ENCODE measurements around the gene KLF13.

The KLF13 gene

GRCh38 chr15:31317421-31318327, 9.0 kb upstream of the KLF13 start:
- Histone ChIP-seq H3K9ac (no peak overlapping the region), H3K9me3 (replicated peaks in 1 of 11) (peaks cover 11 to 36% (median 30%) of the 10 kb centered on the region in 11 experiments; a peak in 21 of 22 replicates), H3K27ac (no peak overlapping the region), H4K20me1 (no peaks in the 10 kb centered on the region), H3K4me1 (peaks cover 28 to 45% (median 38%) of the 10 kb centered on the region in 10 experiments), H3K4me2 (peak overlapping the region in 3 of 11 experiments; percentile 41 to 62 (median 59); a peak in 3 of 22 replicates), H3K27me3 (no peaks in the 10 kb centered on the region), H3K36me3 (no peaks in the 10 kb centered on the region), H3K4me3 (no peak overlapping the region)
- TF ChIP-seq Cebpa-rat (IDR thresholded peaks at IDR 0.05), result no peak

- Histone ChIP-seq H3K27me3 (no peaks in the 10 kb centered on the region), H3K9ac (no peak overlapping the region), H3K36me3 (no peaks in the 10 kb centered on the region), H3K4me3 (no peak overlapping the region), H3K9me3 (replicated peaks in 1 of 11) (peaks cover 5 to 30% (median 23%) of the 10 kb centered on the region in 11 experiments; a peak in 21 of 22 replicates), H3K4me1 (peaks cover 30 to 50% (median 44%) of the 10 kb centered on the region in 10 experiments), H3K4me2 (peak overlapping the region in 6 of 11 experiments; percentile 42 to 71 (median 64); a peak in 6 of 22 replicates), H3K27ac (no peak overlapping the region), H4K20me1 (no peaks in the 10 kb centered on the region)
- no peak for TF ChIP-seq Cebpa-rat (IDR thresholded peaks at IDR 0.05)
These were observed 8.2 kb upstream of the KLF13 start for GRCh38 chr15:31318429-31318828.

- H3K9me3 ChIP-seq (replicated peaks in 1 of 11), result peaks cover 0 to 14% (median 10%) of the 10 kb centered on the region in 11 experiments; a peak in 10 of 22 replicates
- TF ChIP-seq Cebpa-rat (IDR thresholded peaks at IDR 0.05), result no peak
- H3K4me1 ChIP-seq, result peaks cover 46 to 66% (median 60%) of the 10 kb centered on the region in 10 experiments
- no peaks in the 10 kb centered on the region for H4K20me1 ChIP-seq
- H3K4me2 ChIP-seq, result peak overlapping the region; percentile 35 to 71 (median 58)
- no peak overlapping the region for H3K4me3 ChIP-seq
- H3K27ac ChIP-seq, result peak overlapping the region in 6 of 11 experiments; percentile 1 to 24 (median 10); a peak in 1 of 22 replicates
- H3K27me3 ChIP-seq, result no peaks in the 10 kb centered on the region
- no peak overlapping the region for H3K9ac ChIP-seq
- H3K36me3 ChIP-seq, result no peaks in the 10 kb centered on the region
These were observed 6.6 kb upstream of the KLF13 start for GRCh38 chr15:31320022-31320421.

- no peaks in the 10 kb centered on the region for H3K27me3 ChIP-seq
- no peak overlapping the region for H3K4me3 ChIP-seq
- peak overlapping the region in 3 of 11 experiments; percentile 6 to 30 (median 13); a peak in 5 of 22 replicates for H3K4me2 ChIP-seq
- H3K9me3 ChIP-seq (replicated peaks in 1 of 11), result peaks cover 0 to 9% (median 5%) of the 10 kb centered on the region in 11 experiments; a peak in 6 of 22 replicates
- H3K27ac ChIP-seq, result no peak overlapping the region
- H3K9ac ChIP-seq, result no peak overlapping the region
- no peak for TF ChIP-seq Cebpa-rat (IDR thresholded peaks at IDR 0.05)
- H3K36me3 ChIP-seq, result no peaks in the 10 kb centered on the region
- H3K4me1 ChIP-seq, result peaks cover 46 to 65% (median 60%) of the 10 kb centered on the region in 10 experiments
- H4K20me1 ChIP-seq, result no peaks in the 10 kb centered on the region
These were observed 5.2 kb upstream of the KLF13 start for GRCh38 chr15:31321418-31321817.

- peaks cover 0 to 1% (median 0%) of the 10 kb centered on the region in 11 experiments; a peak in 7 of 22 replicates for H4K20me1 ChIP-seq
- no peak for TF ChIP-seq Cebpa-rat (IDR thresholded peaks at IDR 0.05)
- no peak overlapping the region for H3K27ac ChIP-seq
- peak overlapping the region in 9 of 11 experiments; percentile 6 to 39 (median 13); a peak in 11 of 22 replicates for H3K4me2 ChIP-seq
- H3K36me3 ChIP-seq, result no peaks in the 10 kb centered on the region
- peaks cover 36 to 58% (median 53%) of the 10 kb centered on the region in 10 experiments for H3K4me1 ChIP-seq
- no peak overlapping the region for H3K9ac ChIP-seq
- H3K4me3 ChIP-seq, result no peak overlapping the region
- no peaks in the 10 kb centered on the region for H3K27me3 ChIP-seq
- H3K9me3 ChIP-seq (replicated peaks in 1 of 11), result peaks cover 0 to 9% (median 5%) of the 10 kb centered on the region in 11 experiments; a peak in 6 of 22 replicates
These were observed 4.1 kb upstream of the KLF13 start for GRCh38 chr15:31322504-31322903.

- H4K20me1 ChIP-seq, result peaks cover 5 to 12% (median 10%) of the 10 kb centered on the region in 11 experiments; a peak in 20 of 22 replicates
- peak overlapping the region; percentile 88 to 99 (median 97) for H3K4me2 ChIP-seq
- H3K4me3 ChIP-seq, result no peak overlapping the region
- no peak for TF ChIP-seq Cebpa-rat (IDR thresholded peaks at IDR 0.05)
- peak overlapping the region in 3 of 11 experiments; percentile 94 to 96 (median 94); a peak in 5 of 22 replicates for H3K27ac ChIP-seq
- H3K4me1 ChIP-seq, result peaks cover 36 to 57% (median 53%) of the 10 kb centered on the region in 10 experiments
- H3K9ac ChIP-seq, result peak overlapping the region in 2 of 11 experiments; percentile 3 to 14; a peak in 2 of 22 replicates
- H3K36me3 ChIP-seq, result no peaks in the 10 kb centered on the region
- peaks cover 0 to 9% (median 5%) of the 10 kb centered on the region in 11 experiments; a peak in 6 of 22 replicates for H3K9me3 ChIP-seq (replicated peaks in 1 of 11)
- no peaks in the 10 kb centered on the region for H3K27me3 ChIP-seq
These were observed 3.0 kb upstream of the KLF13 start for GRCh38 chr15:31323627-31324026.

- Histone ChIP-seq H3K9me3 (replicated peaks in 1 of 11) (peaks cover 0 to 9% (median 5%) of the 10 kb centered on the region in 11 experiments; a peak in 6 of 22 replicates), H4K20me1 (peaks cover 11 to 18% (median 16%) of the 10 kb centered on the region in 11 experiments), H3K27me3 (no peaks in the 10 kb centered on the region), H3K4me2 (peak overlapping the region; percentile 88 to 99 (median 97)), H3K9ac (peak overlapping the region in 7 of 11 experiments; percentile 3 to 97 (median 95); a peak in 5 of 22 replicates), H3K4me1 (peaks cover 31 to 57% (median 51%) of the 10 kb centered on the region in 10 experiments), H3K36me3 (no peaks in the 10 kb centered on the region), H3K27ac (peak overlapping the region in 6 of 11 experiments; percentile 94 to 97 (median 96); a peak in 8 of 22 replicates), H3K4me3 (peak overlapping the region in 6 of 10 experiments; percentile 93 to 97 (median 94); a peak in 7 of 20 replicates)
- no peak for TF ChIP-seq Cebpa-rat (IDR thresholded peaks at IDR 0.05)
These were observed 2.4 kb upstream of the KLF13 start for GRCh38 chr15:31324186-31324585.

GRCh38 chr15:31324806-31325594, 1.6 kb upstream of the KLF13 start:
- H3K9ac ChIP-seq, result peak overlapping the region; percentile 91 to 99 (median 95)
- H3K4me3 ChIP-seq, result peak overlapping the region; percentile 88 to 97 (median 94)
- H3K4me2 ChIP-seq, result peak overlapping the region; percentile 88 to 99 (median 97)
- H3K27ac ChIP-seq, result peak overlapping the region; percentile 89 to 100 (median 96)
- H4K20me1 ChIP-seq, result peaks cover 19 to 26% (median 24%) of the 10 kb centered on the region in 11 experiments
- no peaks in the 10 kb centered on the region for H3K27me3 ChIP-seq
- peaks cover 0 to 7% (median 5%) of the 10 kb centered on the region in 11 experiments; a peak in 10 of 22 replicates for H3K36me3 ChIP-seq
- peaks cover 0 to 9% (median 5%) of the 10 kb centered on the region in 11 experiments; a peak in 6 of 22 replicates for H3K9me3 ChIP-seq (replicated peaks in 1 of 11)
- H3K4me1 ChIP-seq, result peaks cover 30 to 57% (median 51%) of the 10 kb centered on the region in 10 experiments
- TF ChIP-seq Cebpa-rat (IDR thresholded peaks at IDR 0.05), result no peak

Measured in BLaER1 treated with 17β-estradiol and CSF1 and Interleukin-3, amounts not matched to agents 10 nM and 100 nM (cell line).